Measurements from ENCODE around the gene NOL4.

The NOL4 gene

GRCh38 chr18:34194239-34194638 lies 30.5 kb downstream of the NOL4 start:
- H3K4me3 ChIP-seq (replicated peaks in 1 of 2; ENCODE audit: low read depth in 2 of 2, low read length in 2 of 2), result no peak overlapping the region
- TF ChIP-seq, protein P1, sequence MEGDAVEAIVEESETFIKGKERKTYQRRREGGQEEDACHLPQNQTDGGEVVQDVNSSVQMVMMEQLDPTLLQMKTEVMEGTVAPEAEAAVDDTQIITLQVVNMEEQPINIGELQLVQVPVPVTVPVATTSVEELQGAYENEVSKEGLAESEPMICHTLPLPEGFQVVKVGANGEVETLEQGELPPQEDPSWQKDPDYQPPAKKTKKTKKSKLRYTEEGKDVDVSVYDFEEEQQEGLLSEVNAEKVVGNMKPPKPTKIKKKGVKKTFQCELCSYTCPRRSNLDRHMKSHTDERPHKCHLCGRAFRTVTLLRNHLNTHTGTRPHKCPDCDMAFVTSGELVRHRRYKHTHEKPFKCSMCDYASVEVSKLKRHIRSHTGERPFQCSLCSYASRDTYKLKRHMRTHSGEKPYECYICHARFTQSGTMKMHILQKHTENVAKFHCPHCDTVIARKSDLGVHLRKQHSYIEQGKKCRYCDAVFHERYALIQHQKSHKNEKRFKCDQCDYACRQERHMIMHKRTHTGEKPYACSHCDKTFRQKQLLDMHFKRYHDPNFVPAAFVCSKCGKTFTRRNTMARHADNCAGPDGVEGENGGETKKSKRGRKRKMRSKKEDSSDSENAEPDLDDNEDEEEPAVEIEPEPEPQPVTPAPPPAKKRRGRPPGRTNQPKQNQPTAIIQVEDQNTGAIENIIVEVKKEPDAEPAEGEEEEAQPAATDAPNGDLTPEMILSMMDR (IDR thresholded peaks at IDR 0.05; ENCODE audit: low read depth, low read length), result no peak
- DNase-seq (ENCODE audit: low read depth in 2 of 2), result no peak

- DNase-seq (ENCODE audit: low read depth in 2 of 2), result no peak
- TF ChIP-seq, protein P1 (IDR thresholded peaks at IDR 0.05; ENCODE audit: low read depth, low read length), result no peak
- H3K4me3 ChIP-seq (replicated peaks in 1 of 2; ENCODE audit: low read depth in 2 of 2, low read length in 2 of 2), result no peak overlapping the region
These were observed 34.9 kb downstream of the NOL4 start for GRCh38 chr18:34189656-34190435.
